NK-92 (cell line): ENCODE data around the gene TGFA.

Experiments
- DNase-seq: peaks from one replicate; lab custom pipeline; 2025; ENCODE audit not compliant: unreplicated experiment; lab: John Stamatoyannopoulos, UW

The TGFA gene

GRCh38 chr2:70553334-70553583 is 367 bp downstream of the TGFA start:
- no peak for DNase-seq

- DNase-seq = no peak
Observed at GRCh38 chr2:70552501-70553333, 909 bp downstream of the TGFA start.

GRCh38 chr2:70551167-70551566 is 2.5 kb downstream of the TGFA start:
- no peak for DNase-seq

- DNase-seq = no peak
Observed at GRCh38 chr2:70549962-70550361, 3.7 kb downstream of the TGFA start.

- DNase-seq = no peak
Observed at GRCh38 chr2:70549064-70549710, 4.4 kb downstream of the TGFA start.

GRCh38 chr2:70548233-70548632 is 5.4 kb downstream of the TGFA start:
- no peak for DNase-seq

GRCh38 chr2:70546885-70547284 is 6.7 kb downstream of the TGFA start:
- no peak for DNase-seq

GRCh38 chr2:70546376-70546775 is 7.2 kb downstream of the TGFA start:
- no peak for DNase-seq

- no peak for DNase-seq
Observed at GRCh38 chr2:70541481-70542020, 12.1 kb downstream of the TGFA start.

- DNase-seq = no peak
Observed at GRCh38 chr2:70537840-70538239, 15.8 kb downstream of the TGFA start.

- no peak for DNase-seq
Observed at GRCh38 chr2:70536517-70537055, 17.0 kb downstream of the TGFA start.

GRCh38 chr2:70535573-70535972 is 18.1 kb downstream of the TGFA start:
- DNase-seq = no peak

GRCh38 chr2:70534183-70534836 is 19.3 kb downstream of the TGFA start:
- no peak for DNase-seq

GRCh38 chr2:70532244-70532935 is 21.2 kb downstream of the TGFA start:
- no peak for DNase-seq

- DNase-seq = no peak
Observed at GRCh38 chr2:70531419-70532086, 22.1 kb downstream of the TGFA start.

GRCh38 chr2:70529610-70530009 is 24.0 kb downstream of the TGFA start:
- no peak for DNase-seq

GRCh38 chr2:70528929-70529328 is 24.7 kb downstream of the TGFA start:
- no peak for DNase-seq

- DNase-seq = no peak
Observed at GRCh38 chr2:70528276-70528675, 25.4 kb downstream of the TGFA start.

- DNase-seq = no peak
Observed at GRCh38 chr2:70527447-70528080, 26.1 kb downstream of the TGFA start.

GRCh38 chr2:70526126-70526525 is 27.5 kb downstream of the TGFA start:
- DNase-seq = no peak
